AG04449 (cell line): Measurements from ENCODE around the gene EFHD2.

Source experiments
- CTCF ChIA-PET: fragments of 350-600 bp; formaldehyde crosslinking; extraction: SDS; loops from one replicate; lab custom pipeline; 2021; ENCODE audit warnings: antibody characterized with exemption; lab: Yijun Ruan, JAX
- POLR2A ChIA-PET: fragments of 400-600, 350-600 bp; formaldehyde crosslinking; extraction: SDS; loops from one replicate; lab custom pipeline; 2020; ENCODE audit warnings: antibody characterized with exemption, inconsistent platforms; lab: Yijun Ruan, JAX
- DNase-seq: peaks from one replicate; pipeline ENCODE4 v3.0.0-alpha.2; 2010; ENCODE audit warnings: low read depth, low spot score
- H3K4me3 ChIP-seq: 2 replicates; pipeline ENCODE4 v1.5.1; 2011; ENCODE audit warnings: low read depth, mild to moderate bottlenecking, control low read depth, low read length
- CTCF ChIP-seq: IDR thresholded peaks from one replicate; pipeline ENCODE4 v1.5.1; 2011; ENCODE audit warnings: mild to moderate bottlenecking, moderate library complexity, low read length, control low read depth, inconsistent platforms; ENCODE audit not compliant: insufficient read depth; ENCODE audit errors: missing control alignments

EFHD2 gene

DNA sequence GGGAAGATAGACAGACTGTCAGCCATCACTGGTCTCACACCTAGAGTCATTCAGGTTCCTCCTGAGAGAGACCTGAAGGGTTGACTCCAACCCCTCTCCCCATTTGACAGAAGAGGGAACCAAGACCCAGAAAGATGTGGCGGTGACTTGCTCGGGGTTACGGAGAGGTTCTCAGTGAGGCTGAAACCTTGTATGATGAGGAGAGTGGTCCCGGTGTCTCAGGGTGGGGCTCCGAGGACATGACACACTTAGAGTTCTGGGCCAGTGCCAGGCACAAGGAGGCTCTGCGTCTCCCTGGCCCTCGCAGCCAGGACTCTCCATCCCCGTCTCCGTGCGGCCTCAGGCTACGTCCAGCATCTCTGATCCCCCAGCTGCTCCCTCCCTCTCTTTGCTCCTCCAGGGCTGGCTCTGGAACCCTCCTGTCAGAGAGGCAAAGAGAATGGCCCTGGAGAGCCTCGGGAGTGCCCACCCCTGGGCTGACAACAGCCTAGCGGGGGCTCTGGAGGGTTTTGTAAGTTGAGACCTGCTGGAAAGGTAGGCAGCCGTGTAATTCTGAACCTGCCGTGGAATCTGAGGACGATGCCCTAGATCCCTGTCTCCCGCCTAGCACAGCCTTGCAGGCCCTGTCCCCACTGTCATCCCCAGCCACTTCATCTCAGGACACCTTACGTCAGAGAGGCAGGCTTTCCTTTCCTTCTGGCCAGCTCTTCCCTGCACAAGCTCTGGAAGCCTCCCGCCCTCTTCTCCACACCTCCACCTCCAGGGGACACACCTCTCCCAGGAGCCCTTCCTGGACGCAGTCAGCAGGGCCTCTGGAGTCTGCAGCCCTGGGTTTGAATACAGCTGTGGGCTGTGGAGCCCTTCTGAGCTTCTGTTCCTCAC is 4.1 kb downstream of the EFHD2 start:
- no peak for DNase-seq
- CTCF ChIA-PET: interaction anchor here (1.3 to 2.3 kb wide), 2 partner anchors 17 to 90 kb away, joined by 7 to 11 read pairs; no protein-coding TSS in a partner anchor
- TF ChIP-seq CTCF: no peak
- no peak overlapping the region for H3K4me3 ChIP-seq
- POLR2A ChIA-PET: interaction anchor here (0.5 kb wide), 1 partner anchor 12 kb away, joined by 3 read pairs; no protein-coding TSS in a partner anchor

- ChIA-PET POLR2A (no interaction called here), CTCF (interaction anchor here (1.3 to 2.3 kb wide), 2 partner anchors 16 to 90 kb away, joined by 7 to 11 read pairs; no protein-coding TSS in a partner anchor)
These were observed 4.8 kb downstream of the EFHD2 start for GRCh38 chr1:15414445-15414983.

DNA sequence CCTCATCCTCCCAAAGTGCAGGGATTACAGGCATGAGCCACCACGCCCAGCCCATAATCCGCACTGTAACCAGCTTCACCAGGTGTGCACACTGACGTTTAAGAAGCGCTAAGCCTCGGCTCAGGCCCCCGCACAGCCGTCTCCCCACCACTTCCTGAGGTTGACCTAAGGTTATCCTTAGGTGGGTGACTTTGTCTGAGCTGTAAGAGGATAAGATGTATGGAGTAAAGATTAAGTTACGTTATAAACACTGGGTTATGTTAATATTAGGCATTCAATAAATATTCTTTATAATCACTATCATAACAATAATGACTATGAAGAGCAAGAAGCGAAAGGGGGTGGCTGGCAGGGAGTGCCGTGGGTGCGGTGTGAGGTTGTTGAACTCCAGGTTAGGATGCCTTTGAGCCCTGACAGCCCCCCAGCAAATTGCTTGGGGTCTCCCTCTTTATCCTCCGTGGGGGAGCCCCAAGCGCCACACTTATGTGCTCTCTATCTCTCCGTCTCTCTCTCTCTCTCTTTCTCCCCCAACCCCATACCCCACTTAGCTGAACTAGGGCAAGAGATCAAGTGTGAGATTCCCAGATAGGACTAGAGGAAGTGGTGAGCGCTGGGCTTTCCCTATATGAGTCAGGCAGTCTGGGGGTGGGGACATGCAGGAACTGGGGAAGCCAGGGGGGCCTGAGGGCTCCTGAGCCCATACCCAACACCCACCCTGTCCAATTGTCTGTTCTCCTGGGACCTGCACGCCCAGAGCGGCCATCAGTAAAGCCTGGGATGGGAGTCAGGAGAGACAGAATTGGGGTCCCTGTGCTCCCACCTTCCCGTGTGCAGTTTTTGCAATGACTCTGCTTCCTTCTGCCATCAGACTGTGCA is 7.6 kb downstream of the EFHD2 start:
- ChIA-PET CTCF (interaction anchor here (0.7 to 6.5 kb wide), 9 partner anchors 9 to 289 kb away, joined by 3 to 52 read pairs (median 5); no protein-coding TSS in a partner anchor), POLR2A (no interaction called here)
- no peak for TF ChIP-seq CTCF
- no peak overlapping the region for H3K4me3 ChIP-seq
- DNase-seq: no peak

More at GRCh38 chr1:15414445-15414983, 4.8 kb downstream of the EFHD2 start:
- no peak overlapping the region for H3K4me3 ChIP-seq
- no peak for TF ChIP-seq CTCF
- DNase-seq: no peak

DNA sequence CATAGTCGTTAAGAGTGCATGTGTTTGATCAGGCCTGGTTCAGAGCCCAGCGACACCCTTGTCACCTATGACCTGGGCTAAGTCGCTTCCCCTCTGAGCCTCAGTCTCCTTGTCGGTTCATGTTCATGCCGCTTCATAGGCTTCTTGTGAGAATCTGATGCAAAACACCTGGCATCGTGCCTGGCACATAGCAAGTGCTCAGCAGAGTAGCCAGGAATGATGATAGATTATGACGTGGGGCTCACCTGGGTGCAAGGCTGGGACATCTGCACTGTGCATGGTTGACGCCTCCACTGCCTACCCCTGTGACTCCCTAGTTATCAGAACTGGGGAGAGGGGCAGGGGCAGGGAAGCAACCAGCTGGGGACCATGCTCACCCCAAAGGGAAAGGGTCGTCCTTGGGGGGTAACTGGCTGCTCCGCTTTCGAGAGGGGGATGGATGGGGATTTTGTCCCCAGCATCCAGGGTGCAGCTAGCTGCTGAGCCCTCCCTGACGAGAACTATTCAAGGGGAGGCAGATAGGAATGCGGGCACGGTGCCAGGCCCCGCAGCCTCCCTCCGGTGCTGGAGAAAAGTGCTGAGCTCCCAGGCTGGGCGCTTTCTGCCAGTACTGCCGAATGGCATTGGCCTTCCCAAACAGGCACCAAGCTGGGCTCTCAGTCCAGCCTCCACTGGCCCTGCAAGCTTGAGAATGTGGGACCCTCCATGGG is 9.3 kb downstream of the EFHD2 start:
- POLR2A ChIA-PET: no interaction called here
- no peak overlapping the region for H3K4me3 ChIP-seq
- DNase-seq: no peak
- no peak for TF ChIP-seq CTCF
- CTCF ChIA-PET: interaction anchor here (0.7 to 6.5 kb wide), 3 partner anchors 12 to 98 kb away, joined by 3 to 52 read pairs (median 31); no protein-coding TSS in a partner anchor

GRCh38 chr1:15420853-15421465 is 11.3 kb downstream of the EFHD2 start:
- no peak for TF ChIP-seq CTCF
- no peak overlapping the region for H3K4me3 ChIP-seq
- no peak for DNase-seq
- POLR2A ChIA-PET: no interaction called here
- CTCF ChIA-PET: interaction anchor here (5.7 to 6.5 kb wide), 2 partner anchors 10 to 97 kb away, joined by 31 to 52 read pairs; no protein-coding TSS in a partner anchor
